HG03097 (cell line): Measurements from ENCODE around the gene HEXIM1.

ENCODE experiments used
- ATAC-seq: cut with Tn5 transposase; IDR thresholded peaks from one replicate; pipeline ENCODE4 v1.9.1; 2021; ENCODE audit not compliant: unreplicated experiment, low FRiP score

The HEXIM1 gene

GRCh38 chr17:45168991-45169752, 20.9 kb downstream of the HEXIM1 start:
- ATAC-seq: no peak

GRCh38 chr17:45170280-45170930, 22.1 kb downstream of the HEXIM1 start:
- ATAC-seq: no peak

DNA sequence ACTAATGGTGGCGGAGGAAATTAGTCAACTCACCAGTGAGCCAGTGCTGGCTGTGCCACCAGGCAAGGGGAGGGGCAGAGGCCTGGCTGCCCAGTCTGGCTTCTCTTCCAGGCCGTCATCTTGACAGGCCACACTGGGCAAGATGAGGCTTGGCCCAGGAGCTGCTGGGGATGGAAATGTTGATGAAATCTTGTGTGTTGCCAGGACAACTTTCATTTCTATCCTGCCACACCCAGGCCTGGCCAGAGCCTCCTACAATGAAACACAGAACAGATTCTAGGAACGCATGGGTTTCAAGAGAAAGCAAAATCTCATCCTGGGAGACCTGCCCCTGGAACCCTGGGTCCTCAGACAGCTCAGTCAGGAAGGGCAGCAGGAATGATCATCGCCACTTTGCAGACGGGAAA, 22.7 kb downstream of the HEXIM1 start:
- no peak for ATAC-seq

- no peak for ATAC-seq
Measured at GRCh38 chr17:45171338-45172231, 23.3 kb downstream of the HEXIM1 start.

DNA sequence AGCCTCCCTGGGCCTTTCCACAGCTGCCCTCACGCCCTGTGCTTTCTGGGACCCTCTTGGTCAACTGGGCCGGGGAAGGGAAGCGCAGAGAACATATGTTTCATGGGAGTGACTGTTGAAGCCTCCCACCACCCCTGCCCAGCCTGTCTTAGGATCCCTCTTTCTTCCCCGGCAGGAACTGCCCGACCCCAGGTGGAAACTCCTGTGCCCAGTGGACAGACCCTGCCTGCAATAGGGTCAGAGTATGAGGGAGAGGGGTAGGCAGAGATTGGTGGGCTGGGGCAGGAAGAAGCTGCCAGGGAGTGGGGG, 23.9 kb downstream of the HEXIM1 start:
- ATAC-seq: no peak

- no peak for ATAC-seq
Measured at GRCh38 chr17:45172541-45173286, 24.4 kb downstream of the HEXIM1 start.

DNA sequence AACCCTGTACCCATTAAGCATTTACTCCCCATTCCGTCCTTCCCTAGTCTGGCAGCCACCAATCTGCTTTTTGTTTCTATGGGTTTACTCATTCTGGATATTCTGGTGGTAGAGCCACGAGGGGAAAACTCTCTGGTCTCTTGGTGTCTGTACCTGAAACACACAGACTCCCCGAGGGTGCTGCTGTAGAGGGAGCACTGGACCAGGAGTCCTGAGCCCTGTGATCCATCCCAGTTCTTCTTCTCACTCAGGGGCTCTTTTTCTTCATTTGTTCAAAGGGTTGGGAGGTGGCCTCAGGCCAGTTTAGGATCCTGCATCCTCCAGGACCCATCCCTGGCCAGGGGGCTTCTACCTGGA, 27.5 kb downstream of the HEXIM1 start:
- no peak for ATAC-seq

DNA sequence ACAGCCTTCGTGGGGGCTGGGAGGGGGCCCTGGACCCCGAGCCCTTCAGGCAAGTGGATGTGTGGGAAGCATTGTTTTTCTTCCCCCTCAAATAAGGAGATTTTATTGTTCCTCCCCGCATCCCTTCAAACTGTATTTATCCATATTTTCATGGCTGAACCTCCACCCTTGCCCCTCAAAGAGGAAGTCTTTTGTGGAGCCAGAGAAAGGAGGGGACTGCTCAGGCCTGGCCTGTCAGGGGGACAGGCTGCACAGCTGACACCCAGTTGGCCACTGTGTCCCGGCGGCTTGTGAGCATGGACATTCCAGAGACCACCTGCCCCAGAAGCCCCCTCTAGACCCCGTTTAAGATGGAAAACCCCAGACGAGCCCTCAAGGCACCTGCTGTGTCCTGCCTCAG, 29.3 kb downstream of the HEXIM1 start:
- no peak for ATAC-seq

DNA sequence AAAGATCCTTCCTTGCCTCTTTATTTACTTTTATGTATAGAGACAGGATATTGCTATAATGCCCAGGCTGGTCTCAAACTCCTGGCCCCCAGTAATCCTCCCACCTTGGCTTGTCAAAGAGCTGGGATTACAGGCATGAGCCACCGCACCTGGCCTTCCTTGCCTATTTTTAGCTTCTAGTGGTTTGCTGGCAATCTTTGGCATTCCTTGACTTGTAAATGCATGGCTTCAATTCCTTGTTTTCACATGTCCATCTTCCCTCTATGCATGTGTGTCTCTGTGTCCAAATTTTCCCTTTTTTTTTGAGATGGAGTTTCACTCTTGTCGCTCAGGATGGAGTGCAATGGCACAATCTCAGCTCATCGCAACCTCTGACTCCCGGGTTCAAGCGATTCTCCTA, 35.9 kb downstream of the HEXIM1 start:
- no peak for ATAC-seq

- ATAC-seq: no peak
Measured at GRCh38 chr17:45186801-45187354, 38.6 kb downstream of the HEXIM1 start.

DNA sequence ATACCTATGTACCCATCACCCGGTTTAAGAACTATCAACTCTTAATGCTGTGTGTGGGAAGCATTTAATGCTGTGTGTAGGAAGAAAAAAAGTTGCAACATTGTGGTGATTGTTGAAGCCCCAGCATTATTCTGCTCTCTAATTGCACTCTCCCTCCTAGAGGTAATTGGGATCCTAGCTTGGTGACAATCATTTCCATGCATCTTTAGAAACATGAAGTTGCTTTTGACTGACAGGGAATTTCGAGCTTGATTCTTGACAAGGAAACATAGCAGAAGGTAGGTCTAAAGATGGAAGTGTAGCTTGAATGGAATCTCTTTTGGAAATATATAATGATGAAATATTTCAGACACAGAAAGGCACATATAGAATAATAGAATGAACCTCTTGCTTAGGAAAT, 40.7 kb downstream of the HEXIM1 start:
- no peak for ATAC-seq

GRCh38 chr17:45190503-45191255, 42.4 kb downstream of the HEXIM1 start:
- ATAC-seq: no peak

- no peak for ATAC-seq
Measured at GRCh38 chr17:45195424-45195823, 47.1 kb downstream of the HEXIM1 start.

GRCh38 chr17:45197108-45197507, 48.8 kb downstream of the HEXIM1 start:
- no peak for ATAC-seq

DNA sequence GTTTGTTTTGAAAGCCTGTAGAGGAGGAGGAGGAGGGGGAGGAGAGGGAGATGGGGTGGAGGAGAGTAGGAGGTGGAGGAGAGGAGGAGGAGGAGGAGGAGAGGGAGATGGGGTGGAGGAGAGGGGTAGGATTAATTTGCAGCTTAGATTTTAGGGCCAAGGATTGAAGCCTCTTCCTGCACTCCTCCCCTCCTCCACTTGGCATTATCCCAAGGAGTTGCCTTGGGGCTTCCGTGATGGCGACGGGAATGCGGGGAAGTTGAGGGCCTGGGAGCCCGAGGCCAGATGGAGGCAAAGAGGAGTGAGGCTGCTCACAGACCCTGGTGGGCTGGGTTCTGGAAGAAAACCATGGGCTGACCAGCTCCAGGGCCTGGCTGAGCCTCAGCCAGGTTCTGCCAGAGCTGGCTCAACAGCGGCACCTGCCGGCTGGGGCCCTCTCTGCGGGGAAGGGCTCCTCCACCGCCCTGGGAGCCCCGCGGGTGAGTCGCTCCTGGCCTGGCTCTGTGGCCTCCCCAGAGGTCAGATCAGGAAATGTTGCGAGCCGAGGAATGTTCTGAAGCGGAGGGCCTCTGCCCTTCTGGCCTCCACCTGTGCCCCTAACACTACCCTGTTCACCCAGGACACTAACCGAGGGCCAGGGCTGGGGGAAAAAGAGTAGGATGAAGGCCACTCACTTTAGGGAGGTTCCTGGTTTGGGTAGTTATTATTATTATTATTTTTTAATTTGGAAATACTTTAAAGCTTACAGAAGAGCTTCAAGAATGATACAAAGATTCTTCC, 49.5 kb downstream of the HEXIM1 start:
- ATAC-seq: no peak

DNA sequence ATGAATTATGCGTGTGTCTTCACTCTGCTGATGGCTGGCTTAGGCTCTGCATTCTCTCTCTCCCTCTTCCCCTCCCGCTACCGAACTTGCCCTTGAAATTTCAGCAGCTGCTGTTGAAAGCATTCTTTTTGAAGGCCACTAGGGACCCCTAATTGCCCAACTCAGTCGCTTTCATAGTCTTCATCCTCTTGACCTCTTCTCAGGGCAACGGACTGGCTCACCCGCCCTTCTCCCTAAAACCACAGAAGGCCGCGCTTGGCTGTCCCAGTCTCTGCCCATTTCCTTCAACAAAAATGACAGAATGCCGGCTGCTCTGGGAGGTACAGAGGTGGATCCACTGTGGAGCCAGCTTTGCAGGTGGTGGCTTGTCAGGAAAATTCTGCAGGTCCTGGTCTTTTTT, 52.4 kb downstream of the HEXIM1 start:
- no peak for ATAC-seq

DNA sequence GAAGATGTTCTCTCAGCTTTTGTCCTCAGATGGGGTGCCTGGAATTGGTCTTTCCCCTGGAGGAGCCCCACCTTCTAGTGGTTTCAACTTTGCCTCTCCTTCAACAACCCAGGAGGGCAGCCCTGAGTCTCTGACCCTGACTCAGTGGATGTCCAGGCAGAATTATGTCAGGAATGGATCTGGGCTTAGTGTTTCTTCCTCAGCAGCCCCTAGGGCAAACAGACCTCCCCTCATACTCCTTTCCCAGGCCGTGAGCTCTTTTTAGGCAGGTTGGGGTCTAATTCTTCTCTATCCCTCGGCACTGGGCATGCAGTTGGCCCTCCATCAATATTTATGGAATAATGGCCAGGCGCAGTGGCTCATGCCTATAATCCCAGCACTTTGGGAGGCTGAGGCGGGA, 53.2 kb downstream of the HEXIM1 start:
- ATAC-seq: no peak
